ENCODE results near the gene SEC14L1. TPM values are rescaled to one million over a fixed set of nuclear protein-coding genes. Genes with fewer than 3 reads are reported as not detected.

SEC14L1 gene
- total RNA-seq, 4 donors from 2014 or later: 72.8 to 330 (median 113) TPM

- ATAC-seq (ENCODE audit: low FRiP score): no peak
- no peak for TF ChIP-seq CTCF (IDR thresholded peaks at IDR 0.05)
- no peak for DNase-seq (ENCODE audit: low spot score)
Measured at GRCh38 chr17:77142689-77143088, 1.9 kb downstream of the SEC14L1 start.

- ATAC-seq (ENCODE audit: low FRiP score) (no peak), DNase-seq (ENCODE audit: low spot score) (no peak)
- no peak for TF ChIP-seq CTCF (IDR thresholded peaks at IDR 0.05)
Measured at GRCh38 chr17:77143306-77143705, 2.5 kb downstream of the SEC14L1 start.

- no peak for ATAC-seq (ENCODE audit: low FRiP score)
- DNase-seq (ENCODE audit: low spot score): no peak
- no peak for TF ChIP-seq CTCF (IDR thresholded peaks at IDR 0.05)
Measured at GRCh38 chr17:77144227-77144626, 3.5 kb downstream of the SEC14L1 start.

GRCh38 chr17:77145224-77145611 is 4.4 kb downstream of the SEC14L1 start:
- no peak for DNase-seq (ENCODE audit: low spot score)
- TF ChIP-seq CTCF (IDR thresholded peaks at IDR 0.05): no peak
- no peak for ATAC-seq (ENCODE audit: low FRiP score)

GRCh38 chr17:77145612-77146245 is 5.0 kb downstream of the SEC14L1 start:
- no peak for TF ChIP-seq CTCF (IDR thresholded peaks at IDR 0.05)
- ATAC-seq (ENCODE audit: low FRiP score) (peak; percentile 35), DNase-seq (ENCODE audit: low spot score) (no peak)

GRCh38 chr17:77146246-77146632 is 5.5 kb downstream of the SEC14L1 start:
- no peak for ATAC-seq (ENCODE audit: low FRiP score)
- TF ChIP-seq CTCF (IDR thresholded peaks at IDR 0.05): no peak
- no peak for DNase-seq (ENCODE audit: low spot score)

GRCh38 chr17:77146882-77147281 is 6.1 kb downstream of the SEC14L1 start:
- no peak for ATAC-seq (ENCODE audit: low FRiP score)
- TF ChIP-seq CTCF (IDR thresholded peaks at IDR 0.05): no peak
- no peak for DNase-seq (ENCODE audit: low spot score)

Measured in omental fat pad (tissue), 4 donors.